KG1 (cell line): ENCODE measurements around the gene CIB1.
"Not testable (repeated sequence)": the region's sequence is repeated elsewhere in the genome, so short reads cannot be mapped to it uniquely, and the experiment has no call there.

ENCODE experiments used
- DNase-seq: peaks from one replicate; lab custom pipeline; 2025; lab: John Stamatoyannopoulos, UW

CIB1 gene

DNA sequence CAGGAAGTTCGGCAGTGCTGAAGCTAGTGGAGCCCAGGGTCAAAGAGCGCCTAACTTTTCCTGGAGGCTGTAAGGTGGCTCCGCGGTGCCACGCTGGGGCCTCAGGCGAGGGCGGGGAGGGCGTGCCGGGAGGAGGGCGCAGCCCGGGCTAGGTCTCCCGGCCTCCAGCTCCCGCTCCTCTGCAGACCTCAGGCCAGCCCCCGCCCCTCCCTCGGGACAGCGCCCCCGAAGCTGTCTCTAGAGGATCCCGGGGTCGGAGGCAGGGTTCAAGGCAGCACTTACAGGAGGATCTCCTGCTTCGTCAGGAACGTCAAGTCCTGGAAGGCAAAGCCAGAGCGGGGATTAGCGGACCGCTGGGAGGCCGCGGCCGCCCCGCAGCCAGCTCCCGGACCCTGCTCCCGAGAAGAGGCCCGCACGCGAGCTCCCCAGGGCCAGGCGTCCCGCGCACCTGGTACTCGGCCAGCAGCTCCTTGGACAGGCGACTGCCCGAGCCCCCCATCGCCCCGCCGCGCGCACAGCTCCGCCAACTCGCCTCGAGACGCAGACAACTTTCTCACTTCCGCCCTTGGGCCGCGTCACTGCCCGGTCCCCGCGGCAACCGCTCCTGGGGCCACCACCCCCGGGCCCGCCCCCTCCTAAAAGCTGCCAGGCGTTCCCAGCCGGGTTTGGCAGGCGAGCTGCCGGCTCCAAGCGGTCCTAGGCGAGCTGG, at the start of gene CIB1:
TSS of gene CIB1 (minus strand) at position 555 of the 709 bp plus-strand sequence. CDS start at position 499, 56 bp downstream.
- DNase-seq, result peak; percentile 87

DNA sequence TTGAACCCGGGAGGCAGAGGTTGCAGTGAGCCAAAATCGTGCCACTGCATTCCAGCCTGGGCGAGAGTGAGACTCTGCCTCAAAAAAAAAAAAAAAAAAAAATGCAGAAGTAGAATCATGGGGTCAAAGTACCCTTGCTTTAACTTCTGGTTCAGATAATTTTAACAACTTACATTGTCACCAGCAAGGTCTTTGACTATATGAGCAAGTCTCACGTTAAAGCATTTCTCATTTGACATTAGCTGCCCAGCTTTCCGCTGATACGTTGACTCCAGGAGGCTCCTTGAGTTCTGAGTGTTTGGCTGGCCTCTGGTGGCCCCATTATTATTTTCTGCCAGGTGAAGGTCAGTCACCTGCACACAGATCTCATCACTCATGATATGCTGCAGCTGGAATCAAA, 47.9 kb upstream of the CIB1 start:
- not testable (repeated sequence) for DNase-seq

DNA sequence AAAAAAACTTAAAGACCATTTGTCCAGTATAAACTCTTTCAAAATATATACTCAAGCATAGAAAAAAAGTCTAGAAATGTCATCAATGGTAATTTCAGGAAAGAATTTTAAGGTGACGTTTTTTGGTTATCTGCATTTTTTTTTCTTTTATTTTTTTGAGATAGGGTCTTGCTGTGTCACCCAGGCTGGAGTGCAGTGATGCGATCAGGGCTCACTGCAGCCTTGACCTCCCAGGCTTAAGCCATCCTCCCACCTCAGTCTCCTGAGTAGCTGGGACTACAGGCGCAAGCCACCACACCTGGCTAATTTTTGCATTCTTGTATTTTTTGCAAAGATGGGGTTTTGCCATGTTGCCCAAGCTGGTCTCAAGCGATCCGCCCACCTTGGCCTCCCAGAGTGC, 47.0 kb upstream of the CIB1 start:
- DNase-seq, result not testable (repeated sequence)

GRCh38 chr15:90278467-90278866, 44.7 kb upstream of the CIB1 start:
- not testable (repeated sequence) for DNase-seq

- DNase-seq, result no peak
These were observed 37.9 kb upstream of the CIB1 start for GRCh38 chr15:90271459-90272166.

DNA sequence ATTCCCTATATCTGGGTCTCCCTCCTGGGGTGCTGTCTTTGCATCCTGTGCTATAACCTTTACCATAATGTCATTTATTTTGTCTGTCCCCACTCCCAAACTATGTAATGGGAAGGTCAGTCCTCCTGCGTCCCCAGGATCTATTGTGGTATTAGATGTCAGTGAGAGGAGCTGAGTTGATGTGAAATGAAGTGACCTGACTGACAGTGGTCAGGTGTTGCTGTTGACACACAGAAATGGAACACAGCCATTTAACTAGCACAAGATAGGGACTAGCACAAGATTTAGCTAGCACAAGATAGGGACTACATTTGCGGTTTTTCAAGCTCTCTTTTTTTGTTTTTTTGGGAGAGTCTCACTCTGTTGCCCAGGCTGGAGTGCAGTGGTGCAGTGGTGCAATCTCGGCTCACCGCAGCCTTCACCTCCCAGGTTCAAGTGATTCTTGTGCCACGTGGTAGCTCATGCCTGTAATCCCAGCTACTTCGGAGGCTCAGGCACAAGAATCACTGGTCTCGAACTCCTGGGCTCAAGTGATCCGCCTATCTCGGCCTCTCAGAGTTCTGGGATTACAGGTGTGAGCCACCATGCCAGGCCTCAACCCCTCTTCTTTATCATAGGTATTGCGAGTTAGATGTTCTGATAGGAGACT, 36.9 kb upstream of the CIB1 start:
- no peak for DNase-seq

DNA sequence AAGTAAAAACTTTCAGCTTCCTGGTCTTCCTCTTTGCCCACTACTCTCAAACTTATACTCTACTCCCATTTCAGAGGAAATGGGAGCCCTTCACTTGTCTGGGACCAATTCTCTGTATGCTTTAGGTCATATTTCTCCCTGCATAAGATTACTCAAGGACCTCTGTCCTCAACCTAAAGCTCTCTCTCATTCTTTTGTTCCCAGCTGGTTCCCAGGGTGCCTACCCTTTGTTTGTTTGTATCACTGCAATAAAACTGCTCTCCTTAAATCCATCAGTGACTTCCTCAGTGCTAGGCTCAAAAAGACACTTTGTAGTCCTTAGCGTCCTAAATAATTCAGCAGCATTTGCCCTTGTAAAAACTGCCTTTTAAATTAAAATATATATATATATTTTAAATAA, 34.7 kb upstream of the CIB1 start:
- no peak for DNase-seq

GRCh38 chr15:90266485-90266884, 32.7 kb upstream of the CIB1 start:
- no peak for DNase-seq

DNA sequence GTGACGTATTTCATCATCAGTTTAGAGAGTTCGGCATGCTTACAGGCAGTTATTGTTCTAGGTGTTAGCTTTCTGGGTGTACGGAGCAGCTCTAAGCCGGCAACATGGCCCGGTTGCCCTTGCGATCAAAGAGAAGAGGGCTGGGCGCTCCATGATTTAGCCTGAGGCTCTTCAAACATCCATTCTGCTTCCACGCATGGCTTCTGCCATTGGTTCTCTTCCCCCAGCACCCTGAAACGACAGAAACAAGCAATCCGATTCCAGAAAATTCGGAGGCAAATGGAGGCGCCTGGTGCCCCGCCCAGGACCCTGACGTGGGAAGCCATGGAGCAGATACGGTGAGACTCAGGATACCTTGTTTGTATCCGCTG, 32.3 kb upstream of the CIB1 start:
- no peak for DNase-seq

GRCh38 chr15:90265271-90266060, 31.7 kb upstream of the CIB1 start, which contains the start of gene NGRN:
Gene NGRN (plus strand): TSS chr15:90265672. CDS start chr15:90265713, 41 bp downstream.
- peak; percentile 80 for DNase-seq

DNA sequence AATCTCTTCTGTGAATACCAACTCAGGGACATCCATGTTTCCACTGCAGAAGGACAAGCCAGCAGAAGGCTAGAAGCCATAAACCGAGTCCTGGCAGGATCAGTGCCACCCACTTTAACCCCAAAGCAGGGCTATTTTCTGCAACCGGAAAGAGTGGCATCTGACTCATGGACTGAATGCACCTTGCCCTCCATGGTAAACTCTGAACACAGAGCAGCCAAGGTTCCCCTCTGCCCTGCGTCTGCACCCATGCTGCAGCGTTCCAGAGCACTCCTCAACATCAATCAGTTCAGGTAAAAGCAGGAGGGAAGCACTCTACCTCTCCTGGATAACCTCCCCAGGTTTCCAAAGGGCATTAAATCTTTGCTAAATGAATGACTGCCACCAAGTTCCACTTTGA, 30.9 kb upstream of the CIB1 start:
- DNase-seq, result no peak

GRCh38 chr15:90262426-90262825, 28.7 kb upstream of the CIB1 start:
- DNase-seq, result no peak

DNA sequence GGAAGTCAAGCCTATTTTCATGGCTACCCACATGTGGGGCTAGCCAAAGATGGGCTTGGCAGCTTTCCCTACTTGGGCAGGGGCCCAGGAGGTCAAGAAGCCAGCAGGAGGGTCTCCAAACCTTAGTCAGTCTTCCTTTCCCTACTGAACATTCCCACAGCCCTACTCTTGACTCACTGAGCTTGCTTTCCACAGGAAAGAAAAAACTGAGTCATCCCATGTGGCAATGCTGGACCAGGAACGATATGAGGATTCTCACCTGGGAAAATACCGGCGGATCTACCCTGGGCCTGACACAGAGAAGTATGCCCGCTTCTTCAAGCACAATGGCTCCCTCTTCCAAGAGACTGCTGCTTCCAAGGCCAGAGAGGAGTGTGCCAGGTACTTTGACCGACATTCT, 28.1 kb upstream of the CIB1 start:
- DNase-seq, result no peak

- not testable (repeated sequence) for DNase-seq
These were observed 27.0 kb upstream of the CIB1 start for GRCh38 chr15:90260731-90261130.

DNA sequence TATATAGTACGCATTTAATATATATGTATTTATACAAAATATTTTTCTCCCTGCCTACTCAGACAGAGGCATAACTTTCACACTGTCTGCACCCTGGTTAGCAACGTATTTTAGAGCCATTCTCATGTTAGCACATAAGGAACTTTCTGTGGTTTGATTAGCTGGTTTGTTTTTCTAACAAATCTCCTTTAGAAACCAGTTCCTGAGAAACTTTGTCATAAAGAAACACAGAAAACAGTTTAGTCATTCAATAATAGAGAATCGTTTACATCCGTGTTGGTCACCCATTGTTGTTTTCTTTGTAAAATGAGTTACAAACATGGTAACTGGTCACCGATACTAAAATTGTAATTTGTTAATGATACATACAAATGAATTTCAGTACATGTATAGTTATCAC, 25.8 kb upstream of the CIB1 start:
- no peak for DNase-seq

- no peak for DNase-seq
These were observed 24.0 kb upstream of the CIB1 start for GRCh38 chr15:90257776-90258175.

GRCh38 chr15:90249203-90249863, 15.6 kb upstream of the CIB1 start, which contains the start of gene TTLL13:
Gene TTLL13 (plus strand): TSS chr15:90249556. CDS start chr15:90250631, 1,075 bp downstream.
- peak; percentile 10 for DNase-seq

DNA sequence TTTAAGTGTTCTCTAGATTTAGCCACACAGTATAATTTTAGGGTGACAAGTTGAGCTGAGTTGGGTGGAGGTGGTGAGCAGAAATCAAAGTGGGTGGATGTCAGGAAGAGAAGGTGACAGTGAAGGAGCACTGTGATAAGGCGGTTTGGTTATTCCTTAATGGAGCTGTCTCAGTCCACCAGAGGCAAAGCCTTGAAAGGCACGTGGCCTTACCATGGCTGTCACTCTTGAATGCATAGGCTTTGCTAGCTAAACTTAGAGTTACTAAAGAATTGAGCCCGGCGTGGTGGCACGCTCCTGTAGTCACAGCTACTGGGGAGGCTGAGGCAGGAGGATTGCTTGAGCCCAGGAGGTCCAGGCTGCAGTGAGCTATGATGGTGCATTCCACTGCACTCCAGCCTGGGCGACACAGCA, 15.1 kb upstream of the CIB1 start:
- DNase-seq, result no peak

- DNase-seq, result no peak
These were observed 10.3 kb upstream of the CIB1 start for GRCh38 chr15:90243943-90244639.

DNA sequence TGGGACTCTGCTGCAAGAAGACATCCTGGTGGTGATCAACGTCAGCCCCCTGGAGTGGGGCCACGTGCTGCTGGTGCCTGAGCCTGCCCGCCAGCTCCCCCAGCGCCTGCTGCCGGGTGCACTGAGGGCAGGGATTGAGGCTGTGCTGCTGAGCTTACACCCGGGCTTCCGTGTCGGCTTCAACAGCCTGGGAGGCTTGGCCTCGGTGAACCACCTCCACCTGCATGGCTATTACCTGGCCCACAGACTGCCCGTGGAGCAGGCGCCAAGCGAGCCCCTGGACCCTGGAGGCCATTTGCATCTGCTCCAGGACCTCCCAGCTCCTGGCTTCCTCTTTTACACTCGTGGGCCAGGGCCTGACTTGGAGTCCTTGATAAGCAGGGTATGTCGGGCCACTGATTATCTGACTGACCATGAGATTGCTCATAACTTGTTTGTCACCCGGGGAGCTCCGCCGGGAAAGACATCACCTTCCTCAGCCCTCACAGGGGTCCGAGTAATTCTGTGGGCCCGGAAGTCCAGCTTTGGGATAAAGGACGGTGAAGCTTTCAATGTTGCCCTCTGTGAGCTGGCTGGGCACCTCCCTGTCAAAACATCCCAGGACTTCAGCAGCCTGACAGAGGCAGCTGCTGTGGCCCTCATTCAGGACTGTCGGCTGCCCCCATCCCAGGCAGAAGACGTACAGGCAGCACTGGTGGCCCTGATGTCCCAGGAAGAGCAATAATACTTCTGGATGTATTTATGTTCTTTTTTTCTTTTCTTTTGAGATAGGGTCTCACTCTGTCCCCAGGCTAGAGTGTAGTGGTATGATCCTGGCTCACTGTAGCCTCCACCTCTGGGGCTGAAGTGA, 7.8 kb upstream of the CIB1 start:
- DNase-seq, result no peak
